Ovary (tissue), 3 donors: ENCODE measurements around the gene IL1RAPL1.

Experiments used
- POLR2A ChIP-seq: fragments of 450-650 bp; IDR thresholded peaks from one replicate; pipeline ENCODE4 v1.6.1; 2017; ENCODE audit warnings: antibody characterized with exemption, mild to moderate bottlenecking, moderate library complexity
- TF ChIP-seq, protein P1 (sequence below), 3 donors: fragments of 450-650 bp in 2 of 3; fragments of 200-600 bp in 1 of 3; IDR thresholded peaks; one replicate each; pipeline versions ENCODE4 v1.5.1 to v1.8.0; 2016 to 2022; ENCODE audit warnings: antibody characterized with exemption in 3 of 3, mild to moderate bottlenecking in 1 of 3
- donor health status: DM: no; HTN: no; CAD: no.

DNA sequence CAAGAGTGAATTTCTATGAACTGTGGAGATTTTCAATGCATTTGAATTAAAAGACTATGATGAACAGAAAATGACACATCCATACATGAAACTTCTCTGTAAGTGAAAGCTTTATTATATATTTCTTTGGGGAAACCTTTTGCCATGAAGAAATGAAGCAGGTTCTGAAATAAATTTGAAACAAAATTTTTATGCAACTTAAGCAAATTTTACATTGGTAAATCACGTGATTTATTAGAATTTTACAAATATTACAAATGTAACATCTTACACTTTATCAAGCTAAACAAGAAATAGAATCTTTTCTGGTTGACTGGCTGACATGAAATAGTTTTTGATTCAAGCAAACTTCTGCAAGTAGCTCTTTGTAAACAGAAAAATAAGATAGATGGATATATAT is 131.2 kb downstream of the IL1RAPL1 start:
- TF ChIP-seq, protein P1, sequence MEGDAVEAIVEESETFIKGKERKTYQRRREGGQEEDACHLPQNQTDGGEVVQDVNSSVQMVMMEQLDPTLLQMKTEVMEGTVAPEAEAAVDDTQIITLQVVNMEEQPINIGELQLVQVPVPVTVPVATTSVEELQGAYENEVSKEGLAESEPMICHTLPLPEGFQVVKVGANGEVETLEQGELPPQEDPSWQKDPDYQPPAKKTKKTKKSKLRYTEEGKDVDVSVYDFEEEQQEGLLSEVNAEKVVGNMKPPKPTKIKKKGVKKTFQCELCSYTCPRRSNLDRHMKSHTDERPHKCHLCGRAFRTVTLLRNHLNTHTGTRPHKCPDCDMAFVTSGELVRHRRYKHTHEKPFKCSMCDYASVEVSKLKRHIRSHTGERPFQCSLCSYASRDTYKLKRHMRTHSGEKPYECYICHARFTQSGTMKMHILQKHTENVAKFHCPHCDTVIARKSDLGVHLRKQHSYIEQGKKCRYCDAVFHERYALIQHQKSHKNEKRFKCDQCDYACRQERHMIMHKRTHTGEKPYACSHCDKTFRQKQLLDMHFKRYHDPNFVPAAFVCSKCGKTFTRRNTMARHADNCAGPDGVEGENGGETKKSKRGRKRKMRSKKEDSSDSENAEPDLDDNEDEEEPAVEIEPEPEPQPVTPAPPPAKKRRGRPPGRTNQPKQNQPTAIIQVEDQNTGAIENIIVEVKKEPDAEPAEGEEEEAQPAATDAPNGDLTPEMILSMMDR (IDR thresholded peaks at IDR 0.05), result no peak
- TF ChIP-seq POLR2A, result no peak
